ENCODE data around the gene CNIH1.
"Not testable (repeated sequence)": the region's sequence is repeated elsewhere in the genome, so short reads cannot be mapped to it uniquely, and the experiment has no call there.

The CNIH1 gene

DNA sequence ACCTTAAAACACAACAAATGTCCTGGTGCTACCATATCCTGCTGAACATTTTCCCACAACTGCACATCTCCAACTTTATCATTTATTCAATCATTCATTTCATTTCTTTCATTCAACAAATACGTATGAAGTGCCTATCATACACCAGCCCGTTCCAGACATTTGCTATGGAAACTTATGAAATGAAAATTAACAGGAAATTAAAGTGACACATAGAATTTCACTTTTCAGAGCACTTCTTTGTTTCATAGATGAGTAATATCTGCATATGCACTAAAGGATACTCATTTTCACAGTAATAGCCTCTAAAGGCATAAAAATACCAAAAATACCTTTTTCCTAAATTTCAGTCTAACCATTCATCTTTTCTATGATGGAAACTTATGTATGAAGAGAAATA, 12.6 kb downstream of the CNIH1 start:
- DNase-seq (ENCODE audit: low read depth in 2 of 3, low spot score in 1 of 3): no peak

DNA sequence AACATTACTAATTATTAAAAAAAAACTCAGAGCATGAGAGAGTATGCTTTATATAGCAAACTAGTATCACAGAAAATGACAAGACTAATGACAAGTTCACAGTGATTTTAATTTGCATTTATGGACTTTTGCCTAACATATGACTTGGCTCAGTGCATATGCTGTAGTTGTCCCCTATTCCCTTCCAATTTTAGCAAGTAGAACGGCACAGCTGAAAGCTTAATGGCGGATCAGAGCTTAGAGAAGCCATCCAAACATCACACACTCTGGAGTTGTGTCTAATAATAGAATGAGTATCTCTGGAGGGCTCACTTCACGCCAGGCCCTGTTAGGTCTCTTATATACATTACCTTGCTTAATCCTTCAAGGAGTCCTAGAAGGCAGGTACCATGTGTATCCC, 13.3 kb downstream of the CNIH1 start:
- no peak for DNase-seq (ENCODE audit: low read depth in 2 of 3, low spot score in 1 of 3)

DNA sequence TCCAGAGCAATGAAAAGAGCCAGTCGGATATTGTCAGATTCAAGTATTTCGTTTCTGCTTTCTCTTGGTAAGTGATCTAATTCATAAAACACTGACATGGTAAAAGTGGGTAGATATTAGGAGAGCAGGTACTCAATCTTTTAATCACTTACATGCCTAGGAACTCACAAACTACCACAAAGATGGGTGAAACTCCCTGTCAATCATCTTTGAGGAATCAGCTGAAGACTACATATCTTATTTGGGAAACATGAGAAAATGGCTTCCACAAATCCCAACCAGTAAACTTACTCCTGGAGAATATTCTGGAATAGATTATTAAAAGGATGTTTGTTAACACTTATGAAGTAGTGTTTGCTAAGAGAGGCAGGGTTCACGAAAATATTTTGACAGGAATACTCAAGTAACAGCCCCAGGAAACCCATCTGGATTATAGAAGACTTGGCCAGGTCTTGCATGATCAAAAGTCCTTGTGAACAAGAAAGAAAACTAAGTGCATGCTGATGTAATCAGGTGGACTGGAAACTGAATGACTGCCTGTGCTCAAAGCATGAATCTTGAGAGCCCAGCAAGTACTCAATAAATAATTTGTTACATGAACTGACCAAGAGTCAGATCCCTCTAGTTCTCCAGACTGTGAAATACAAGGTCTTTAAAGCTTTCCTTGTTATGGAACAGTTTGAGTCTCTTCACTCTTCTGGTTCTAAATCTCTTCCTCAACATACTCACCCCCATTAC, 15.5 kb downstream of the CNIH1 start:
- DNase-seq (ENCODE audit: low read depth in 2 of 3, low spot score in 1 of 3): no peak

DNA sequence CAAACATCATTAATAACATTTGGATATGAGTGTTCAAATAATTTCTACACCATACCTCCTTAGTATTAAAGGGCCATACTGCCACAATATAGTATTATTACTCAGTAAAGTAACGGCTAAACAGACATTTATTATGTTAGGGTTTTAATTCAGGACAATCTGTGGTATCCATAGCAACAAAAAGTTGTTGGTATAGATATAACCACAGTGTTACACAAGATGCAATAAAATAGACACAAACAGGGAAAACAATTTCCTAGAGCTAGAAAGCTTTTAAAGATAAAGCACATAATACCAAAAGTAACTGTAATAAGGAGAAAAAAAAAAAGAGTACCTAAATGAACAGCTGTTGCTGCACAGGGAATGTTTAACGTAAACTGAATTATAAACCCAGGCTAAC, 16.1 kb downstream of the CNIH1 start:
- DNase-seq (ENCODE audit: low read depth in 2 of 3, low spot score in 1 of 3): no peak

DNA sequence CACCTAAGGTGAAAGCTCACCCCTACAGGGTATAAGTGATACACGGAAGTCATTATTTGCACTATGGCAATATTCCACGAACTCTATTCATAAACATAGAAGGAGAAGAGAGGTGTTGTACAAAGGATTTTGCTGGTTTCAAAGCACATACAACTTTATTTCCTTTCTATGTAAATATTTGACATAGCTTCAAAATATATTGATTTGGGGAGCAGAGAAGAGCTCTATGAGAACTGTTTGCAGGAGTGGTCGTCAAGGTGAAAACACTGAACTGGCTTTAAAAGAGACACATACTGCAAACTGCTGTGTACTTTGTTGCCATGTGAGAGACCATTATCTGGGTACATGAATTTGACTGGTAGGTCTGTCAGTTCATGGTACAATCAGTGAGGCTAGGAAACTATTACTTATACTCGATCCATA, 16.7 kb downstream of the CNIH1 start:
- no peak for DNase-seq (ENCODE audit: low read depth in 2 of 3, low spot score in 1 of 3)

DNA sequence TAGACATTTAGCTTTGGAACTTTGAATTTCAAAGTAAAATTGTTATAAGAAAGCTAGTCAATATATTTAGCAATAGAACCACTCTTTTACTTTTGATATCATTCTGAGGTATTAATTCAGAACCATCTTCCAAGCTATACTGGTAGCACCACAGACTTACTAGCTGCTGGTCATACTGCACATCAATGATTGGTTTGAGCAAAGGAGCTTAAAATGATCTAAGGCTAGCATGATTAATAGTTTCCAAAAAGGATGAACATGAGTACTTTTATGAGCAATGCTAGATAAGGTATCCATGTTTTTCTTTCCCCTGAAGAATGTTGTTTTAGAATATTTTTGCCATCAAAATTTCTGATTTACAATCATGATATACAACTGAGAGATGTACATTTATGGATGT, 17.2 kb downstream of the CNIH1 start:
- no peak for DNase-seq (ENCODE audit: low read depth in 2 of 3, low spot score in 1 of 3)

DNA sequence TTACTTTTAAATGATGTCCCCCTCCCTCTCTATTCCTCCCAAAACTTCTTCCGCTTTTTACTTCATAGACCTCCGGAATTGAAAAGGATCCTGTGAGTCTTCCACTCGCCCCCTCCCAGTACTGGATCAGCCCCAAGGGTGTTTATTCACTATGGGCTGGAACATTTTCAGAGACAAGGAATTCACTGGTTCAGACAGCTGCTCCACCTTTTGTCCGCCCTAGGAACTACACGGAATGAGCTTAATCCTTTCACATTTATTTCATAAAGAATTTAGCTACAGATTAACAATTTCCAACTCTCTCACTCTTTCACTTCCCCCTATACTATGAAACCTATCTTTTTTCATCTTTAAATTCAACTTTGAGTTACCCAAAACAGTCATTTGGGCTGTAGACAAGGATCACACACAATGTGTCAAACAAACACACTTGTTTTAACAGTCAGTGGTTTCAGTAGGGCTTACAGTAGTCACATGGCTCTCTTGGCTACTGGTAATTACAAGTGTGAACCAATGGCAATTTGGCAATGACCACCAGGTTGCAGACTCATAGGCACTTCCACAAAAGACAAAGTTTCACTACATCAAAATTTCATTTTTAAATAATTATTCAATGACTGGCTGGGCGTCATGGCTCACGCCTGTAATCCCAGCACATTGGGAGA, 20.6 kb downstream of the CNIH1 start:
- no peak for DNase-seq (ENCODE audit: low read depth in 2 of 3, low spot score in 1 of 3)

DNA sequence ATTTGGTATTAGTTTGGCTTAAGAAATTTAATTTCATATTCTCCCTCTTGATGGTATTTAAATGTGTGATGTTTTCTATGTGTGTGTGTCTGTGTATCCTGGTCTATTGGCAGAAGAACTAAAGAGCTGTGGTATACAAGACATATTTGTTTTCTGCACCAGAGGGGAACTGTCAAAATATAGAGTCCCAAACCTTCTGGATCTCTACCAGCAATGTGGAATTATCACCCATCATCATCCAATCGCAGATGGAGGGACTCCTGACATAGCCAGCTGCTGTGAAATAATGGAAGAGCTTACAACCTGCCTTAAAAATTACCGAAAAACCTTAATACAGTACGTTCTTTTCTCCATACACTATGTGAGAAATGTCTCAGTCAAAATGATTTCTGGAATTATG, 29.8 kb downstream of the CNIH1 start:
- no peak for DNase-seq (ENCODE audit: low read depth in 2 of 3, low spot score in 1 of 3)

DNA sequence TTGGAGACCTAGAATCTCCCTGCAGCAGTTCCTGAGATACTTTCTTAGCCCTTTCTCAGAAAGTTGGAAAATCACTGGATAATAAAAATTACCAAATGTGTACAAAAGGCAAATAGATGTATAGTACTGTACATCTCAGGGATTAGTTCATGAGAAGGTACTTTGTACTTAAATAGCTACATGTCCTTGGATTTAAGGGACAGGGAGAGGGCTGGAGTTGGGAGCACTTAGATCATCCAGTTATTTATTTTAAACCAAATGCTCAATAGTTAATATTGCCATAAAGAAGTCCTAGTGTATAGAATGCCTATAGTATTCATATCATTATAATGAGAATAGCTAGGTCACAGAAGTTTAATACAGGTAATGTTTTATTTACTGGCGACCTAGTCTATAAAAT, 31.0 kb downstream of the CNIH1 start:
- DNase-seq (ENCODE audit: low read depth in 2 of 3, low spot score in 1 of 3): no peak

DNA sequence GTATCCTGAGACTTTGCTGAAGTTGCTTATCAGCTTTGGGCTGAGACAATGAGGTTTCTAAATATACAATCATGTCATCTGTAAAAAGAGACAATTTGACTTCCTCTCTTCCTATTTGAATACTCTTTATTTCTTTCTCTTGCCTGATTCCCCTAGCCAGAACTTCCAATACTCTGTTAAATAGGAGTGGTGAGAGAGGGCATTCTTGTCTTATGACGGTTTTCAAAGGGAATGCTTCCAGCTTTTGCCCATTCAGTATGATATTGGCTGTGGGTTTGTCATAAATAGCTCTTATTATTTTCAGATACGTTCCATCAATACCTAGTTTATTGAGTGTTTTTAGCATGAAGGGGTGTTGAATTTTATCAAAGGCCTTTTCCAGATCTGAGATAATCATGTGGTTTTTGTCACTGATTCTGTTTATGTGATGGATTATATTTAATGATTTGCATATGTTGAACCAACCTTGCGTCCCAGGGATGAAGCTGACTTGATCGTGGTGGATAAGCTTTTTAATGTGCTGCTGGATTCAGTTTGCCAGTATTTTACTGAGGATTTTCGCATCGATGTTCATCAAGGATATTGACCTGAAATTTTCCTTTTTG, 37.7 kb downstream of the CNIH1 start:
- not testable (repeated sequence) for DNase-seq (ENCODE audit: low read depth in 2 of 3, low spot score in 1 of 3)

DNA sequence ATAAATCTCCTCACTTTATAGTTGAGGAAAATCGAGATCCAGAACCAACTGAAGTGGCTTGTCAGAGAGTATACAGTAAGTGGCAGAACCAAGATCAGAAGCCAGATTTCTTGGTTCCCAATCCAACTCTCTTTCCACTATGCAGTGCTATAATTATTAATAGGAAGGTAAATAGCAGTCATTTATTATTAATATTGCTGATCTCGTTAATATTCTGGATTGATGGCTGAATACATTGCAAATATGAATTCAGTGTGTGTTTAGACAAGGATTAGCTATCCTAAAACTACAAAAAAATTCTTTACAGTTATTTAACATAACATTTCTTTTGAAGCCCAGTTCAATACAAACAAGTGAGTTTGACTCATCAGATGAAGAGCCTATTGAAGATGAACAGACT, 41.6 kb downstream of the CNIH1 start:
- DNase-seq (ENCODE audit: low read depth in 2 of 3, low spot score in 1 of 3): no peak

DNA sequence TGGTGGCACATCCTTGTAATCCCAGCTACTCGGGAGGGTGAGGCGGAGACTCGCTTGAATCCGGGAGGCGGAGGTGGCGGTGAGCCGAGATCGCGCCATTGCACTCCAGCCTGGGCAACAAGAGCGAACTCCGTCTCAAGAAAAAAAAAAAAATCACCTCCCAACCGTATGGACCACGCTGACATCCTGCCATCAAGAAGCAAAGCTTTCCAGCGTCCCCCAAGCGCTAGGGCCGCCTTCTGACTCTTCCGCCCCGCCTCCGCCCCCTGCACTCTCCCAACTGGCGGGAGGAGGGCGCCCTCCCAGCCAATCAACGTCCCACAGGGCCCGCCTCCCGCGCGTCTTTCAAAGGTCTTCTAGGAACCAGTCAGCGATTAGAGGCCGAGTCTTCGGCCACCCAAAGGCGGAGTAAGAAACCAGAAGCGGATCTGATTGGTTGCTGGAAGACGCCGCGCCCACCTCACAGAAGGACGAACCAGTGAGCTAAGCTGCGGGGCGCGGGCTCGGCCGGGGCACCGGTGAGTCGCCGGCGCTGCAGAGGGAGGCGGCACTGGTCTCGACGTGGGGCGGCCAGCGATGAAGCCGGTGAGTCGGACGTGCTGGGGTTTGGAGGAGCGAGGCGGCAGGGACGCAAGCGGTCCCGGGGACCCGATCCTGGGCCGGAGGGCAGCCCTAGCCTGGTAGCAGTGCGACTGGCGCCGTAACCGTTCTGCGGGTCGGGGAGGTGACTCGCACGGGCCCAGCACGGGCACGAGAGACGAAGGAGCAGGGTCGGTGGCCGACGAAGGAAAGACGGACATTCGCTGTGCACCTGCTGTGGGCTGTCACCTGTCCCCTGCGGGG, 44.5 kb downstream of the CNIH1 start, which contains the start of gene CDKN3:
CDKN3 (plus strand) TSS at position 515 of the 843 bp plus-strand sequence; CDS start at position 577, 62 bp downstream.
- DNase-seq (ENCODE audit: low read depth in 2 of 3, low spot score in 1 of 3): peak; percentile 94 to 95 (median 95)

DNA sequence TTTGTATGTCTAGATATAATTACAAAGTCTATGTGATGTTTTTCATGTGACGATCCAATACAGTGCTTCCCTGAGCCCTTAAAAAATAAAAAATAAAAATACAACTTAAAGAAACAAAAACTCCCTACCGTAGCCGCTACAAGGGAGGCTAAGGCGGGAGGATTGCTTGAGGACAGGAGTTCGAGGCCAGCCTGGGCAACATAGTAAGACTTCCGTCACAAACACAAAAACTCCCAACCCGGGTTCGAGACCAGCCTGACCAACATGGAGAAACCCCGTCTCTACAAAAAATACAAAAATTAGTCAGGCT, 45.0 kb downstream of the CNIH1 start:
- peak in 1 of 3 donors; percentile 16 for DNase-seq (ENCODE audit: low read depth in 2 of 3, low spot score in 1 of 3)

DNA sequence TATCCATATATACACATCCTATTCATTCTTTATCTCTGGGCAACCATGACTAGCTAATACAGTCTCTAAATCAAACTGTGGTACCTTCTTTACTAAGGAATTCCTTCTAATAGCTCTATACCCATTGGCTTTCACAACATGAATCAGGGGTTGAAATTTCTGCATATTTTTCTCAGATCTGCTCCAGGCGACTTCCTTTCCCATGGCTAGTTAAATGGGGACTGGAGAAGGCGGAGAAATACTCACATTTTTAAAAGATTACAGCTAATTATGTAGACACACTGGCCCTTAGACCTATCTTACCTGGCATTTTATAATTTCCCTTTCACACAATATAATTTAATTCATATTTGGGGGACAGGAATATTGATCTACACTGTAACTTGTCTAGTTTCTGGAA, 45.5 kb downstream of the CNIH1 start:
- DNase-seq (ENCODE audit: low read depth in 2 of 3, low spot score in 1 of 3): no peak

DNA sequence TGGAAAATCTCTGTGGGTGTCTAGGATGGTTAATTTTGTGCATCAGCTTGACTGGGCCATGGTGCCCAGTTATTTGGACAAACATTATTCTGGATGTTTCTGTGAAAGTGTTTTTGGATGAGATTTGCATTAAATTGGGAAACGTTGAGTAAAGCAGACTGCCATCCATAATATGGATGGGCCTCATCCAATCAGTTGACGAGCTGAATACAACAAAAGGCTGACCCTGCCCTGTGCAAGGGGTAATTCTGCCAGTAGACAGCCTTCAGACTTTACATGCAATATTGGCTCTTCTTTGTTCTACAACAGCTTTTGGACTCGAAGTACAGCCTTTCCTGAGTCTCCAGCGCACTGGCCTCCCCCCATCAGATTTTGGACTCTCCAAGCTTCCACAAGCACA, 45.9 kb downstream of the CNIH1 start:
- no peak for DNase-seq (ENCODE audit: low read depth in 2 of 3, low spot score in 1 of 3)

DNA sequence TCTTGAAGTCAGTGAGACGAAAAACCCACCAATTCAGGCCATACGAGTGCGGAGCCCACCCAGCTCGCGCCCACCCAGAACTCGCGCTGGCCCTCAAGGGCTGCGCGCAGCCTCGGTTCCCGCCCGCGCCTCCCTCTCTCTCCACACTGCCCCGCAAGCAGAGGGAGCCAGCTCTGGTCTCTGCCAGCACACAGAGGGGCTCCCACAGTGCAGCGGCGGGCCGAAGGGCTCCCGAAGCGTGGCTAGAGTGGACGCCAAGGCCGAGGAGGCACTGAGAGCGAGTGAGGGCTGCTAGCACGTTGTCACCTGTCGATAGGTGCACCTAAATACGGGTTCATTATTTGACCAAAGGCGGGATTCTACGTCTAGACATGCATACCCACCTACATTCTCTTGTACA, 46.6 kb downstream of the CNIH1 start:
- DNase-seq (ENCODE audit: low read depth in 2 of 3, low spot score in 1 of 3): no peak

DNA sequence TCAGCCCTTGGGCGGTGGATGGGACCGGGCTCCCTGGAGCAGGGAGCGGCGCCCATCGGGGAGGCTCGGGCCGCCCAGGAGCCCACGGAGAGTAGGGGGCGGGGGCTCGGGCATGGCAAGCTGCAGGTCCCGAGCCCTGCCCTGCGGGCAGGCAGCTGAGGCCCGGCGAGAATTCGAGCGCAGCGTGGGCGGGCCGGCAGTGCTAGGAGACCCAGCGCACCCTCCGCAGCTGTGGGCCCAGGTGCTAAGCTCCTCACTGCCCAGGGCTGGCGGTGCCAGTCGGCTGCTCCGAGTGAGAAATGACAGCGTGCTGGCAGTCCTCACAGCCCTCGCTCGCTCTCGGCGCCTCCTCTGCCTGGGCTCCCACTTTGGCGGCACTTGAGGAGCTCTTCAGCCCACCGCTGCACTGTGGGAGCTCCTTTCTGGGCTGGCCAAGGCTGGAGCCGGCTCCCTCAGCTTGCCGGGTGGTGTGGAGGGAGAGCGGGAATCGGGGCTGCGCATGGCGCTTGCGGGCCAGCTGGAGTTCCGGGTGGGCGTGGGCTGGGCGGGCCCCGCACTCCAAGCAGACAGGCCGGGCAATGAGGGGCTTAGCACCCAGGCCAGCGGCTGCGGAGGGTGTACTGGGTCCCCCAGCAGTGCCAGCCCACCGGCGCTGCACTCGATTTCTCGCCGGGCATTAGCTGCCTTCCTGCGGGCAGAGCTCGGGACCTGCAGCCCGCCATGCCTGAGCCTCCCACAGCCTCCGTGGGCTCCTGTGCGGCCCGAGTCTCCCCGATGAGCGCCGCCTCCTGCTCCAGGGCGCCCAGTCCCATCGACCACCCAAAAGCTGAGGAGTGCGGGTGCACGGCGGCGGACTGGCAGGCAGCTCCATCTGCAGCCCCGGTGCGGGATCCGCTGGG, 47.9 kb downstream of the CNIH1 start:
- not testable (repeated sequence) for DNase-seq (ENCODE audit: low read depth in 2 of 3, low spot score in 1 of 3)

DNA sequence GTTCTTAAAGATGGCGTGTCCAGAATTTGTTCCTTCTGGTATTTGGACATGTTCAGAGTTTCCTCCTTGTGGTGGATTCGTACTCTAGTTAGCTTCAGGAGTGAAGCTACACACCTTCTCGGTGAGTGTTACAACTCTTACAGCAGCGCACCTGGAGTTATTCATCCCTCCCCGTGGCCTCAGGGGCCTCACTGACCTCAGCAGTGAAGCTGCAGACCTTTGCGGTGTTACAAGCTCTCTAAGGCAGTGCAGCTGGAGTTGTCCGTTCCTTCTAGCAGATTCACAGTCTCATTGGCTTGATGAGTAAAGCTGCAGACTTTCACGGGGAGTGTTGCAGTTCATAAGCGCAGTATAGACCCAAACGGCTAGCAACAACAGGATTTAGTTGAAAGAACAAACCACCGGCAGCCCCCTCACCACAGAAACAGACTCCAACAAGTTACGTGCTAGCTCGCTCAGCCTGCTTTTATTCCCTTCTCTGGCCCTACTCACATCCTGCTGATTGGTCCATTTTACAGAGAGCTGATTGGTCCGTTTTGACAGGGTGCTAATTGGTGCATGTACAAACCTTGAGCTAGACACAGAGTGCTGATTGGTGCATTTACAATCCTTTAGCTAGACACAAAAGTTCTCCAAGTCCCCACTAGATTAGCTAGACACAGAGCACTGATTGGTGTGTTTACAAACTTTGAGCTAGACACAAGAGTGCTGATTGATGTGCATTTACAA, 48.9 kb downstream of the CNIH1 start:
- no peak for DNase-seq (ENCODE audit: low read depth in 2 of 3, low spot score in 1 of 3)

DNA sequence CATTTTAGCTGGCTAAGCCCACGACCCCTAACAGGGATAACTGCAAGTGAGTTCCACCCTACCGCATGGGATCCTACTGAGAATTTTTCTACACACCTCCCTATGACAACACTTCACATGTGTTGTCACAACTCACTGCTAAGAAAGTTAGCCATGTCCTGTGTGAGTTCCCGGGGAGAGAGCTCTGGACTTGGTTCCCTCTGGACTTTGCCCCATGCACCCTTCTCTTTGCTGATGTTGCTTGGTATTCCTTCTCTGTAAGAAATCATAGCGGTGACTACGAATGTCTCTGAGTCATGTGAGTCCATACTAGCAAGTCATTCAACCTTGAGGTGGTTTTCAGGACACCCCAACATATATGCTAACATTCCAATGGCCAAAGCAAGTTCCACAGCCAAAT, 53.8 kb downstream of the CNIH1 start:
- DNase-seq (ENCODE audit: low read depth in 2 of 3, low spot score in 1 of 3): no peak

DNA sequence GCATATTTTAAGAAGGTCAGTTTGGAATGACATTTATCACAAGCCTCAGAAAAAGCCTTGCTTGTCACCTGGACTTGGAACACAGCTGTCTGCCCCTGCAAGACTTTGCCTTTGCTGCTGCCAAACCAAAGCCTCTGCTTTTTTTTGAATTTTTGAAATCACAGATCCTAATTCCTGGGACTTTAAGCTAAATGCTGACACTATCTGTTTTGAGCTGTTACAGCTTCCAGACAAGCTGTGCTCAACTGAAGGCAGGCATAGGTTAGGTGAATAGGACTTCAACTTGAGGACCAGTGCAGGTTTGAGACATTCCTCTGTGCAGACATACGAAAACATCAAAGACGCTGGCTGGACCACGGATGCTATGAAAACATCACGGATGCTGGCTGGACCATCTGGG, 55.6 kb downstream of the CNIH1 start:
- DNase-seq (ENCODE audit: low read depth in 2 of 3, low spot score in 1 of 3): no peak

All from stimulated activated CD4-positive, alpha-beta T cell treated with anti-CD3 and anti-CD28 coated beads, Interleukin-12 subunit alpha, Interleukin-12 subunit beta, amount 100 ng/mL, for 48 hours (primary cell).